Renal cortical epithelial cell (primary cell): Measurements from ENCODE around the gene SYK. TPM values are rescaled to one million over a fixed set of nuclear protein-coding genes. Genes with fewer than 3 reads are reported as not detected.
"Not testable (repeated sequence)": the region's sequence is repeated elsewhere in the genome, so short reads cannot be mapped to it uniquely, and the experiment has no call there.

Experiments
- DNase-seq: peaks from one replicate; pipeline ENCODE4 v3.0.0-alpha.2; 2011; ENCODE audit warnings: low read depth
- total RNA-seq: library from RNA; depleted of rRNA; stranded (reverse); fragments of >200 nt; gene quantifications from 2 replicates; pipeline ENCODE4 v1.2.3, GENCODE V29; 2014

SYK gene
- total RNA-seq, 1 donor from 2014 or later, result 7.9 TPM

GRCh38 chr9:90880669-90881068 lies 79.0 kb downstream of the SYK start:
- DNase-seq, result no peak

- DNase-seq, result no peak
These were observed 80.0 kb downstream of the SYK start for GRCh38 chr9:90881648-90882047.

- no peak for DNase-seq
These were observed 81.5 kb downstream of the SYK start for GRCh38 chr9:90882991-90883600.

GRCh38 chr9:90883661-90884060 lies 82.0 kb downstream of the SYK start:
- no peak for DNase-seq

GRCh38 chr9:90884178-90884577 lies 82.6 kb downstream of the SYK start:
- DNase-seq, result no peak

GRCh38 chr9:90886868-90887267 lies 85.2 kb downstream of the SYK start:
- not testable (repeated sequence) for DNase-seq

- DNase-seq, result no peak
These were observed 87.3 kb downstream of the SYK start for GRCh38 chr9:90888941-90889340.

GRCh38 chr9:90890146-90890810 lies 88.7 kb downstream of the SYK start:
- no peak for DNase-seq

GRCh38 chr9:90891308-90892040 lies 89.9 kb downstream of the SYK start:
- no peak for DNase-seq

GRCh38 chr9:90892918-90893317 lies 91.3 kb downstream of the SYK start:
- DNase-seq, result no peak

- DNase-seq, result no peak
These were observed 92.1 kb downstream of the SYK start for GRCh38 chr9:90893706-90894105.

GRCh38 chr9:90894986-90895687 lies 93.5 kb downstream of the SYK start:
- no peak for DNase-seq

GRCh38 chr9:90895786-90896185 lies 94.2 kb downstream of the SYK start:
- no peak for DNase-seq

GRCh38 chr9:90896231-90896630 lies 94.6 kb downstream of the SYK start:
- no peak for DNase-seq

- no peak for DNase-seq
These were observed 96.6 kb downstream of the SYK start for GRCh38 chr9:90898228-90898627.

- DNase-seq, result no peak
These were observed 97.7 kb downstream of the SYK start for GRCh38 chr9:90899287-90899686.

GRCh38 chr9:90900130-90900529 lies 98.5 kb downstream of the SYK start:
- DNase-seq, result no peak

GRCh38 chr9:90901933-90902332 lies 100.3 kb downstream of the SYK start:
- DNase-seq, result no peak

- DNase-seq, result peak; percentile 25
These were observed 102.3 kb downstream of the SYK start for GRCh38 chr9:90903766-90904424.

- peak; percentile 73 for DNase-seq
These were observed 103.3 kb downstream of the SYK start for GRCh38 chr9:90904706-90905478.

GRCh38 chr9:90905822-90906221 lies 104.2 kb downstream of the SYK start:
- DNase-seq, result no peak
